MM.1S (cell line): ENCODE results near the gene BTRC.

ENCODE experiments used
- CTCF ChIP-seq: fragments of 300-600 bp; sonication (generic); IDR thresholded peaks from 2 replicates; pipeline ENCODE4 v1.5.1; 2016; ENCODE audit warnings: antibody characterized with exemption, low read length, mixed read lengths
- EZH2 ChIP-seq: fragments of 300-600 bp; sonication (generic); optimal IDR thresholded peaks from 2 replicates; pipeline ENCODE3; 2017; ENCODE audit warnings: low read depth, mild to moderate bottlenecking, antibody characterized with exemption, low read length, mixed read lengths
- EZH2phosphoT487 ChIP-seq: fragments of 300-600 bp; sonication (generic); IDR thresholded peaks from 2 replicates; pipeline ENCODE4 v1.6.1; 2018; ENCODE audit warnings: antibody characterized with exemption, low read length

GRCh38 chr10:101576211-101576863 lies 222.4 kb downstream of the BTRC start:
- TF ChIP-seq CTCF (no peak), EZH2 (no peak), EZH2phosphoT487 (no peak)
